ENCODE results near the gene PSMC3IP.

PSMC3IP gene

DNA sequence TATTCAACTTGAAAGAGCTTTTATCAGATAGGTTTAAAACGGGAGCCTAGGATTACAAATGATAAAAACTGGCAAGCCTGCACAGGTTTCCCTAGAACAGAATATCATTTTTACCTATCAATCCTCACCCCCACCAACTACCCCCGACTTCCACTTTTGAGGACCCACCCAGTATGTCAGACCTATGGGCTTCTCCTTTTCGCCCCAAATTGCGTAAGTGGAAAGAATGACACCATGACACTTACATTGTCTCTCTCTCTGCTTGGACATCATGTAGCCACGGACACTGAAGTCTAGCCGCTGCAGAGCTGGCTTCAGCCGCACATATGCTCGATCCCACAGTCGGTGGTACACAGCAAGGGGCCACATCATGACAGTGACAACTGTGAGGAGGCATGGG is 7.4 kb upstream of the PSMC3IP start:
- no peak for DNase-seq

- DNase-seq, result no peak
Measured at GRCh38 chr17:42581744-42582270, 4.3 kb upstream of the PSMC3IP start.

GRCh38 chr17:42579794-42580551 is 2.4 kb upstream of the PSMC3IP start:
- no peak for DNase-seq

DNA sequence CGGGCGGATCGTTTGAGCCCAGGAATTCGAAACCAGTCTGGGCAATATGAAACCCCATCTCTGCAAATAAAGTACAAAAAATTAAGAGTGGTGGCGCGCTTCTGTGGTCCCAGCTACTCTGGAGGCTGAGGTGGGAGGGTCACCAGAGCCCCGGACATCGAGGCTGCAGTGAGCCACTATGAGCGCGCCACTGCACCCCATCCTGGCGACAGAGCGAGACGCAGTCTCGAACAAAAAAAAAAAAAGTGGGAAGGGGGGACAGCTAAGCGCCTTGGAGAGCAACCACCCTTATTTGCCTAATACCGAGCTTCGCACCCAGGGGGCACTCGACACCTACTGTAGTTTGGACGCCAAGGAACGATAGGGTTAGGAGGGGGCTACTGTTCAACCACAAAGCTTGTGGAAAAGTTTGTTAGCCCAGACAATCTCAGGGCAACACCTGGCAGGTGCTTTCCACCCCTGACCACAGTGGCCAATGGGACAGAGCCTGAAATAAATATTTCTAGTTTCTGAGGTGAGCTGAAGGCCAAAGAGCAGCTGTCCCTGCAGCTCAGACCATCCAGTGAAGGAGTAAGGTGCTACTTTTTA is 847 bp upstream of the PSMC3IP start:
- peak; percentile 72 to 73 for DNase-seq

DNA sequence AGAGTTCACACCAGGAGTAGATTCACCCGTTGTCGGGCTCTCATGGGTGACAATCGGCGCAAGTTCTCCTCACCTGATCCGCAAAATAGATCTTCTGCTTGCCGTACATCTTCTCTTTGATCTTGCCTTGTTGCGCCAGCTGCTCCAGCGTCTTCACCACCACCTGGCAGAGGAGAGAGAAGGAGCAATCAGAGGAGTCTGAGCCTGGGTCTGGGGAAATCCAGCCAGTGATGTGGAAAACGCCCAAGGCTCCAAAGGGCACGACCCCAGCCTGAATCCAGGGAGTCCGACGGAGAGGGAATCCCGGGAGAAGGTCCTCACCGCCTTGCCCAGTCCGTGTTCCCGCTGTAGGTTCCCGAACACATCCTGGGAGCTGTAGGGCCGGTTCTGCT is 393 bp downstream of the PSMC3IP start:
- DNase-seq, result no peak

DNA sequence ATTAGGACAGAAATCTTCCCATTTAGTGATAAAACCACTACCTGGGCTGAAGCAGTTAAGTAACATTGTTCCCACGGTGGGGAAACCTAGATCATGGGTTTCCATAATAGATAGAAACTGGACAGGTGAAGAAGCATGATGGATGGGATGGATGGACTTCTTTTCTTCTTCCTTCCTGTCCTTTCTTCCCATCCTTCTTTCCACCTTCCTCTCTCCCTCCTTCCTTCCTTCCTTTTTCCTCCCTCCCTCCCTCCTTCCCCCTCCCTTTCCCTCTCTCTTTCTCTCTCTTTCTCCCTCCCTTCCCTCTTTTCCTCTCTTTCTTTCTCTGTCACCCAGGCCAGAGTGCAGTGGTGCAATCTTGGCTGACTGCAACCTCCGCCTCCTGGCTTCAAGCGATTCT is 3.1 kb downstream of the PSMC3IP start:
- DNase-seq, result no peak

DNA sequence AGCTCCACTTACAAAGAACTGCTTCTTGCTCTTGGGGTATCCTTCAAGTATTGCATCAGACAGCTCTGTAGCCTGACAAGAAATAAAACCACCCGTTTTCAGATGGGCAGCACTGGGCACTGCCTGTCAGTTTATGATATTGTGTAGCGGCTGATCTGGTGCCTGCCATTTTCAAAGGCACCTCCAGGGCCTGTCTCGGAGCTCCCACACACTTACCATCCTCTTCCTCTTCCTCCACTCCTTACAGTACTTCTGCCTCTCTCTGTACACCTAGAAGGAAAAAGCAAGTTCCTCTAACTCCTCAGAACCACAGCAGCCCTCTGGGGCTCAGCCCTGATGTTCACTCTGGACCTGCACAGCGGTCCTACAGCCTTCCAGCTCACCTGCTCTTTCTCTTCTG is 4.4 kb downstream of the PSMC3IP start:
- no peak for DNase-seq

GRCh38 chr17:42571435-42572225 is 5.9 kb downstream of the PSMC3IP start:
- no peak for DNase-seq

- DNase-seq, result no peak
Measured at GRCh38 chr17:42568341-42569111, 9.0 kb downstream of the PSMC3IP start.

GRCh38 chr17:42566883-42567573 is 10.5 kb downstream of the PSMC3IP start, which contains the start of gene MLX:
Gene MLX (plus strand): TSS chr17:42567100. CDS start chr17:42567125, 25 bp downstream.
- DNase-seq, result peak; percentile 92

- no peak for DNase-seq
Measured at GRCh38 chr17:42566215-42566882, 11.2 kb downstream of the PSMC3IP start.

GRCh38 chr17:42565523-42566214 is 11.9 kb downstream of the PSMC3IP start:
- no peak for DNase-seq

GRCh38 chr17:42564815-42565522 is 12.6 kb downstream of the PSMC3IP start:
- no peak for DNase-seq

DNA sequence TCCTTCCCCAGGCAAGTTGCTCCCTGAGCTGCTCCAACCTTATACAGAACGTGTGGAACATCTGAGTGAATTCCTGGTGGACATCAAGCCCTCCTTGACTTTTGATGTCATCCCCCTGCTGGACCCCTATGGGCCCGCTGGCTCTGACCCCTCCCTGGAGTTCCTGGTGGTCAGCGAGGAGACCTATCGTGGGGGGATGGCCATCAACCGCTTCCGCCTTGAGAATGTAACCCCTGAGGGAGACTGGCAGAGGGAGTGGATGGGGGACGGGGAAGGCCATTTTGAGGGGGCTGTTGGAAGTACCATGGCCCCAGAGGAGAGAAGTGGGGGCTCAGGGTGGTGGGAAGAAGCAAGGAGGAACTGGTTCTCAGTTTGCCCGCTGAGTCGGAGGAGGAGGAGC is 13.6 kb downstream of the PSMC3IP start:
- no peak for DNase-seq

- no peak for DNase-seq
Measured at GRCh38 chr17:42563543-42563942, 14.0 kb downstream of the PSMC3IP start.

- DNase-seq, result no peak
Measured at GRCh38 chr17:42563143-42563509, 14.4 kb downstream of the PSMC3IP start.

DNA sequence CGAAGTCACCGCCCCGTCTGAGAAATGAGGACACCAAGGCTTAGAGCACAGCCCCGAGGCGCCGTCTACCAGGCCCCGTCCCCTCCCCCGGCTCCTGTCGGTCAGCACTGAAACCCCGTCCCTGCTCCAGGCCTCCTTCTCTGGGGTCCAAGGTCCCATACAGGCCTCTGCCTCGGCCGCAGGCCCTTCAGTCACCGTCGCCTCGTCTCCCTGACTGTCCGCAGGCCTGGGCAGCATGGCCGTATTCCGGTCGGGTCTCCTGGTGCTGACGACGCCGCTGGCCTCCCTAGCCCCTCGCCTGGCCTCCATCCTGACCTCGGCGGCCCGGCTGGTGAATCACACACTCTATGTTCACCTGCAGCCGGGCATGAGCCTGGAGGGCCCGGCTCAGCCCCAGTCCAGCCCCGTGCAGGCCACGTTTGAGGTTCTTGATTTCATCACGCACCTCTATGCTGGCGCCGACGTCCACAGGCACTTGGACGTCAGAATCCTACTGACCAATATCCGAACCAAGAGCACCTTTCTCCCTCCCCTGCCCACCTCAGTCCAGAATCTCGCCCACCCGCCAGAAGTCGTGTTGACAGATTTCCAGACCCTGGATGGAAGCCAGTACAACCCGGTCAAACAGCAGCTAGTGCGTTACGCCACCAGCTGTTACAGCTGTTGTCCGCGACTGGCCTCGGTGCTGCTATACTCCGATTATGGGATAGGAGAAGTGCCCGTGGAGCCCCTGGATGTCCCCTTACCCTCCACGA is 15.0 kb downstream of the PSMC3IP start:
- no peak for DNase-seq

DNA sequence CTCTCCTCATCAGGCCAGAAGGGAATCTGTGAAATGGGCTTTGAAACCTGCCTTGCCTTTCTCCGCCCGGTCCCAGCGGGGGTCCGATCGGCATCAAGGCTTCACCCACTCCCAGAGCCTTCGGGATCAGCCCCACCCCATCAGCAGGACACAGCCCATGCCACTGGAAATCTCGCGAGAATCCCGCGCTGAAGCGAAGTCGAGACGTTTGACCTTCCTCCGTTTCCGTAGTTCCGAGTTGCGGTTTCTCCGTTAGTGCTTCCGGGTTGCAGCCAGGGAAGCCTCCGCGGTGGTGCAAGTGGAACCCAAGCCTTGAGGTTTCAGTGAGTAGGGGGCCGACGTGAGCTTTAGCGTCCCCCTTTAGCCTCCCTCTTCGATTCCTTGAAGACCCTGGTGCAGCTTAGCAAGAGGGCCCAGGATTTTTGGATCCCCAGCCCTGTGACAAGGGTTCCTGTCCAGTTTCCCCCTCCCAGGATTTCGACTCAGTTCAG is 15.6 kb downstream of the PSMC3IP start, which contains the start of gene COASY:
Gene COASY (plus strand): TSS at position 252 of the 491 bp plus-strand sequence. CDS start 475 bp downstream, outside the sequence.
- peak; percentile 93 for DNase-seq

DNA sequence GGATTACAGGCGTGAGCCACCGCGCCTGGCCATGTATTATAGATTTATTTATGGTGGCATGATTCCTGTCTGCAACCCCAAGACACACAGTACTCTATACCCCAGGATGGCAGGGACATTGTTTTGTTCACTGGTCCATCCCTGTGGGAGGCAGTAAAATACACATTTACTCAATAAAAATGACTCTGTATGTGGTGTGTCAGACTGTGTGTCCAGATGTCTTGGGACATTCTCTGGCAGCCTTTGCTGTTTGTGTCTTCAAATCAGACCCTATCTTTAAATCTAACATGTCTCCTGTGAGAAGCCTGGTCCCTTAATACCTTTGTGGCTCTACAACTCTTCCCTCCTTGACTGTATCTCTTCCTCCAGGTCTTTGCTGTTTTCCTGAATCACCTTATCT is 17.3 kb downstream of the PSMC3IP start:
- DNase-seq, result no peak

Measured in CD4-positive, alpha-beta T cell treated with Interleukin-1 beta for 1 hour (primary cell).